Astrocyte of the hippocampus (primary cell): ENCODE data around the gene CDC23.
A peak's percentile ranks its signal among the peaks of the same experiment; 100 is the strongest.
"Not testable (repeated sequence)": the region's sequence is repeated elsewhere in the genome, so short reads cannot be mapped to it uniquely, and the experiment has no call there.

Experiments used
- DNase-seq: peaks from one replicate; pipeline ENCODE4 v3.0.0; 2011; ENCODE audit warnings: low read depth, low spot score

Gene CDC23

GRCh38 chr5:138212828-138213160, 329 bp downstream of the CDC23 start:
- DNase-seq: no peak

- DNase-seq: no peak
Measured at GRCh38 chr5:138210985-138211384, 2.1 kb downstream of the CDC23 start.

- DNase-seq: not testable (repeated sequence)
Measured at GRCh38 chr5:138193859-138194258, 19.3 kb downstream of the CDC23 start.

- no peak for DNase-seq
Measured at GRCh38 chr5:138192826-138193225, 20.3 kb downstream of the CDC23 start.

- no peak for DNase-seq
Measured at GRCh38 chr5:138188626-138189025, 24.5 kb downstream of the CDC23 start.

- no peak for DNase-seq
Measured at GRCh38 chr5:138186002-138186447, 27.1 kb downstream of the CDC23 start.

- no peak for DNase-seq
Measured at GRCh38 chr5:138182808-138183207, 30.3 kb downstream of the CDC23 start.

GRCh38 chr5:138180841-138181240, 32.3 kb downstream of the CDC23 start:
- DNase-seq: no peak

GRCh38 chr5:138180183-138180782, 32.8 kb downstream of the CDC23 start:
- peak; percentile 62 for DNase-seq

GRCh38 chr5:138179277-138179857, 33.8 kb downstream of the CDC23 start:
- peak; percentile 8 for DNase-seq

GRCh38 chr5:138178516-138179276, 34.4 kb downstream of the CDC23 start, which contains the start of the genes BRD8 and KIF20A:
TSS of gene BRD8 (minus strand) at chr5:138178630. CDS start at chr5:138178614, 16 bp downstream.
TSS of gene KIF20A (plus strand) at chr5:138179112. CDS start at chr5:138179681, 569 bp downstream.
- DNase-seq: peak; percentile 97

- DNase-seq: peak; percentile 50
Measured at GRCh38 chr5:138177941-138178515, 35.1 kb downstream of the CDC23 start.

- DNase-seq: no peak
Measured at GRCh38 chr5:138170299-138170698, 42.8 kb downstream of the CDC23 start.

GRCh38 chr5:138169124-138169523, 44.0 kb downstream of the CDC23 start:
- DNase-seq: no peak

- DNase-seq: no peak
Measured at GRCh38 chr5:138163721-138164120, 49.4 kb downstream of the CDC23 start.

GRCh38 chr5:138160706-138161105, 52.4 kb downstream of the CDC23 start:
- no peak for DNase-seq

- no peak for DNase-seq
Measured at GRCh38 chr5:138159666-138160065, 53.5 kb downstream of the CDC23 start.

GRCh38 chr5:138157626-138158025, 55.5 kb downstream of the CDC23 start:
- DNase-seq: no peak

- not testable (repeated sequence) for DNase-seq
Measured at GRCh38 chr5:138155977-138156376, 57.1 kb downstream of the CDC23 start.

- DNase-seq: peak; percentile 5
Measured at GRCh38 chr5:138149530-138149929, 63.6 kb downstream of the CDC23 start.

- DNase-seq: peak; percentile 38
Measured at GRCh38 chr5:138148811-138149210, 64.3 kb downstream of the CDC23 start.

GRCh38 chr5:138143578-138143977, 69.5 kb downstream of the CDC23 start:
- not testable (repeated sequence) for DNase-seq
